ENCODE results near the gene MAP3K7CL.

The MAP3K7CL gene

GRCh38 chr21:29194342-29194741 lies 63.9 kb downstream of the MAP3K7CL start:
- no peak for DNase-seq (ENCODE audit: extremely low spot score)
- POLR2A ChIA-PET = no interaction called here
- CTCF ChIA-PET = no interaction called here
- TF ChIP-seq SUZ12 (IDR thresholded peaks at IDR 0.05) = no peak
- no peak for TF ChIP-seq HDGF (IDR thresholded peaks at IDR 0.05; ENCODE audit: borderline replicate concordance)
- TF ChIP-seq ARNT (IDR thresholded peaks at IDR 0.05) = no peak
- no peak for TF ChIP-seq TARDBP (IDR thresholded peaks at IDR 0.05)
- TF ChIP-seq ZNF384 (IDR thresholded peaks at IDR 0.05) = no peak
- no peak for TF ChIP-seq ELF4 (IDR thresholded peaks at IDR 0.05)
- TF ChIP-seq CTBP1 (IDR thresholded peaks at IDR 0.05; ENCODE audit: borderline replicate concordance) = no peak
- TF ChIP-seq SP1 (IDR thresholded peaks at IDR 0.05) = no peak
- TF ChIP-seq NFRKB (IDR thresholded peaks at IDR 0.05) = no peak
- no peak for TF ChIP-seq FOXK2 (IDR thresholded peaks at IDR 0.05)
- no peak for TF ChIP-seq FOXA1 (IDR thresholded peaks at IDR 0.05)
- no peak for TF ChIP-seq BHLHE40 (IDR thresholded peaks at IDR 0.05; ENCODE audit: borderline replicate concordance)
- no peak for TF ChIP-seq FOXM1 (IDR thresholded peaks at IDR 0.05; ENCODE audit: borderline replicate concordance)
- TF ChIP-seq L3MBTL2 (conservative IDR thresholded peaks at IDR 0.05) = no peak
- TF ChIP-seq PKNOX1 (IDR thresholded peaks at IDR 0.05) = no peak

GRCh38 chr21:29194847-29195246 lies 64.4 kb downstream of the MAP3K7CL start:
- DNase-seq (ENCODE audit: extremely low spot score) = no peak
- ChIA-PET POLR2A (no interaction called here), CTCF (no interaction called here)
- TF ChIP-seq BHLHE40 (IDR thresholded peaks at IDR 0.05; ENCODE audit: borderline replicate concordance) (no peak), ZNF384 (IDR thresholded peaks at IDR 0.05) (no peak), SUZ12 (IDR thresholded peaks at IDR 0.05) (no peak), CTBP1 (IDR thresholded peaks at IDR 0.05; ENCODE audit: borderline replicate concordance) (no peak), TARDBP (IDR thresholded peaks at IDR 0.05) (no peak), ARNT (IDR thresholded peaks at IDR 0.05) (no peak), FOXK2 (IDR thresholded peaks at IDR 0.05) (no peak), ELF4 (IDR thresholded peaks at IDR 0.05) (no peak), NFRKB (IDR thresholded peaks at IDR 0.05) (no peak), FOXM1 (IDR thresholded peaks at IDR 0.05; ENCODE audit: borderline replicate concordance) (no peak), LEF1 (IDR thresholded peaks at IDR 0.05; ENCODE audit: borderline replicate concordance) (no peak), L3MBTL2 (conservative IDR thresholded peaks at IDR 0.05) (no peak), PKNOX1 (IDR thresholded peaks at IDR 0.05) (no peak), HDGF (IDR thresholded peaks at IDR 0.05; ENCODE audit: borderline replicate concordance) (no peak), SP1 (IDR thresholded peaks at IDR 0.05) (no peak), FOXA1 (IDR thresholded peaks at IDR 0.05) (no peak)

- ChIA-PET POLR2A (no interaction called here), CTCF (interaction anchor here (0.6 to 1.2 kb wide), 2 partner anchors 25 to 32 kb away, joined by 3 read pairs; no protein-coding TSS in a partner anchor)
- peak; percentile 28 for DNase-seq (ENCODE audit: extremely low spot score)
- TF ChIP-seq SUZ12 (IDR thresholded peaks at IDR 0.05) = no peak
- no peak for TF ChIP-seq ZNF384 (IDR thresholded peaks at IDR 0.05)
- TF ChIP-seq HDGF (IDR thresholded peaks at IDR 0.05; ENCODE audit: borderline replicate concordance) = no peak
- TF ChIP-seq TARDBP (IDR thresholded peaks at IDR 0.05) = no peak
- no peak for TF ChIP-seq BHLHE40 (IDR thresholded peaks at IDR 0.05; ENCODE audit: borderline replicate concordance)
- TF ChIP-seq ARNT (IDR thresholded peaks at IDR 0.05) = no peak
- TF ChIP-seq FOXM1 (IDR thresholded peaks at IDR 0.05; ENCODE audit: borderline replicate concordance) = no peak
- TF ChIP-seq LEF1 (IDR thresholded peaks at IDR 0.05; ENCODE audit: borderline replicate concordance) = no peak
- no peak for TF ChIP-seq FOXK2 (IDR thresholded peaks at IDR 0.05)
- TF ChIP-seq SP1 (IDR thresholded peaks at IDR 0.05) = no peak
- no peak for TF ChIP-seq PKNOX1 (IDR thresholded peaks at IDR 0.05)
- no peak for TF ChIP-seq ELF4 (IDR thresholded peaks at IDR 0.05)
- no peak for TF ChIP-seq CTBP1 (IDR thresholded peaks at IDR 0.05; ENCODE audit: borderline replicate concordance)
- no peak for TF ChIP-seq FOXA1 (IDR thresholded peaks at IDR 0.05)
- no peak for TF ChIP-seq NFRKB (IDR thresholded peaks at IDR 0.05)
- no peak for TF ChIP-seq L3MBTL2 (conservative IDR thresholded peaks at IDR 0.05)
These were observed 65.7 kb downstream of the MAP3K7CL start for GRCh38 chr21:29195981-29196669.

- CTCF ChIA-PET = interaction anchor here (1.2 kb wide), 1 partner anchor 26 kb away, joined by 3 read pairs; no protein-coding TSS in a partner anchor
- no peak for DNase-seq (ENCODE audit: extremely low spot score)
- POLR2A ChIA-PET = no interaction called here
- TF ChIP-seq FOXM1 (IDR thresholded peaks at IDR 0.05; ENCODE audit: borderline replicate concordance) = no peak
- TF ChIP-seq ZNF384 (IDR thresholded peaks at IDR 0.05) = no peak
- no peak for TF ChIP-seq HDGF (IDR thresholded peaks at IDR 0.05; ENCODE audit: borderline replicate concordance)
- no peak for TF ChIP-seq NFRKB (IDR thresholded peaks at IDR 0.05)
- no peak for TF ChIP-seq TARDBP (IDR thresholded peaks at IDR 0.05)
- TF ChIP-seq SUZ12 (IDR thresholded peaks at IDR 0.05) = no peak
- no peak for TF ChIP-seq CTBP1 (IDR thresholded peaks at IDR 0.05; ENCODE audit: borderline replicate concordance)
- no peak for TF ChIP-seq ARNT (IDR thresholded peaks at IDR 0.05)
- no peak for TF ChIP-seq FOXA1 (IDR thresholded peaks at IDR 0.05)
- TF ChIP-seq SP1 (IDR thresholded peaks at IDR 0.05) = no peak
- TF ChIP-seq LEF1 (IDR thresholded peaks at IDR 0.05; ENCODE audit: borderline replicate concordance) = no peak
- no peak for TF ChIP-seq L3MBTL2 (conservative IDR thresholded peaks at IDR 0.05)
- no peak for TF ChIP-seq BHLHE40 (IDR thresholded peaks at IDR 0.05; ENCODE audit: borderline replicate concordance)
- TF ChIP-seq ELF4 (IDR thresholded peaks at IDR 0.05) = no peak
These were observed 66.3 kb downstream of the MAP3K7CL start for GRCh38 chr21:29196670-29197191.

GRCh38 chr21:29201186-29201585 lies 70.7 kb downstream of the MAP3K7CL start:
- CTCF ChIA-PET = no interaction called here
- POLR2A ChIA-PET = no interaction called here
- no peak for DNase-seq (ENCODE audit: extremely low spot score)
- no peak for TF ChIP-seq CTBP1 (IDR thresholded peaks at IDR 0.05; ENCODE audit: borderline replicate concordance)
- no peak for TF ChIP-seq L3MBTL2 (conservative IDR thresholded peaks at IDR 0.05)
- no peak for TF ChIP-seq HDGF (IDR thresholded peaks at IDR 0.05; ENCODE audit: borderline replicate concordance)
- TF ChIP-seq TARDBP (IDR thresholded peaks at IDR 0.05) = no peak
- no peak for TF ChIP-seq ARNT (IDR thresholded peaks at IDR 0.05)
- TF ChIP-seq BHLHE40 (IDR thresholded peaks at IDR 0.05; ENCODE audit: borderline replicate concordance) = no peak
- no peak for TF ChIP-seq SUZ12 (IDR thresholded peaks at IDR 0.05)
- no peak for TF ChIP-seq FOXM1 (IDR thresholded peaks at IDR 0.05; ENCODE audit: borderline replicate concordance)
- TF ChIP-seq NFRKB (IDR thresholded peaks at IDR 0.05) = no peak
- no peak for TF ChIP-seq ZNF384 (IDR thresholded peaks at IDR 0.05)
- TF ChIP-seq FOXA1 (IDR thresholded peaks at IDR 0.05) = no peak
- TF ChIP-seq PKNOX1 (IDR thresholded peaks at IDR 0.05) = no peak
- TF ChIP-seq ELF4 (IDR thresholded peaks at IDR 0.05) = no peak
- no peak for TF ChIP-seq FOXK2 (IDR thresholded peaks at IDR 0.05)
- TF ChIP-seq SP1 (IDR thresholded peaks at IDR 0.05) = no peak

Data from HEK293T (cell line).